Renal cortex interstitium (tissue), 15 donors: ENCODE data around the gene FAM199X. TPM values are rescaled to one million over a fixed set of nuclear protein-coding genes. Genes with fewer than 3 reads are reported as not detected.

ENCODE experiments used
- DNase-seq, 11 donors: peaks; one replicate each; pipeline ENCODE4 v3.0.0-alpha.2; 2013; ENCODE audit warnings: low read depth in 9 of 11, low spot score in 4 of 11; ENCODE audit errors: extremely low read depth in 1 of 11
- long read RNA-seq, 16 experiments: transcript quantifications; one replicate each; lab custom pipeline, GENCODE V29; 2026
- polyA plus RNA-seq, 3 donors: library from polyadenylated mRNA; unstranded; fragments of 120-200 nt; gene quantifications; one replicate each; pipeline ENCODE4 v1.2.1, GENCODE V29; 2013; ENCODE audit not compliant: insufficient read length in 3 of 3

FAM199X gene
- polyA plus RNA-seq = 10 to 100 TPM; 36.3 to 43.1 (median 41.8) TPM
- long read RNA-seq, donor 1, full-length matches to known transcripts = 3 of 3 reads
- long read RNA-seq, donor 1, partial matches to known transcripts = 0 of 3 reads
- long read RNA-seq, donor 1, other reads (novel, unspliced or antisense) = 0 of 3 reads
- long read RNA-seq, donor 2, full-length matches to known transcripts = 3 of 3 reads
- long read RNA-seq, donor 2, partial matches to known transcripts = 0 of 3 reads
- long read RNA-seq, donor 2, other reads (novel, unspliced or antisense) = 0 of 3 reads
- long read RNA-seq, donor 3, full-length matches to known transcripts = 7 of 19 reads
- long read RNA-seq, donor 3, partial matches to known transcripts = 12 of 19 reads
- long read RNA-seq, donor 3, other reads (novel, unspliced or antisense) = 0 of 19 reads
- long read RNA-seq, donor 4, full-length matches to known transcripts = 6 of 19 reads
- long read RNA-seq, donor 4, partial matches to known transcripts = 13 of 19 reads
- long read RNA-seq, donor 4, other reads (novel, unspliced or antisense) = 0 of 19 reads
- long read RNA-seq, donor 5, full-length matches to known transcripts = 18 of 18 reads
- long read RNA-seq, donor 5, partial matches to known transcripts = 0 of 18 reads
- long read RNA-seq, donor 5, other reads (novel, unspliced or antisense) = 0 of 18 reads
- long read RNA-seq, donor 6, full-length matches to known transcripts = 4 of 17 reads
- long read RNA-seq, donor 6, partial matches to known transcripts = 13 of 17 reads
- long read RNA-seq, donor 6, other reads (novel, unspliced or antisense) = 0 of 17 reads
- long read RNA-seq, donor 7, full-length matches to known transcripts = 4 of 4 reads
- long read RNA-seq, donor 7, partial matches to known transcripts = 0 of 4 reads
- long read RNA-seq, donor 7, other reads (novel, unspliced or antisense) = 0 of 4 reads
- long read RNA-seq, donor 8, full-length matches to known transcripts = 9 of 9 reads
- long read RNA-seq, donor 8, partial matches to known transcripts = 0 of 9 reads
- long read RNA-seq, donor 8, other reads (novel, unspliced or antisense) = 0 of 9 reads
- long read RNA-seq, donor 9, full-length matches to known transcripts = 11 of 11 reads
- long read RNA-seq, donor 9, partial matches to known transcripts = 0 of 11 reads
- long read RNA-seq, donor 9, other reads (novel, unspliced or antisense) = 0 of 11 reads
- long read RNA-seq, donor 10, full-length matches to known transcripts = 5 of 10 reads
- long read RNA-seq, donor 10, partial matches to known transcripts = 5 of 10 reads
- long read RNA-seq, donor 10, other reads (novel, unspliced or antisense) = 0 of 10 reads
- long read RNA-seq, donor 11, full-length matches to known transcripts = 6 of 6 reads
- long read RNA-seq, donor 11, partial matches to known transcripts = 0 of 6 reads
- long read RNA-seq, donor 11, other reads (novel, unspliced or antisense) = 0 of 6 reads
- long read RNA-seq, donor 12, full-length matches to known transcripts = 1 of 1 reads
- long read RNA-seq, donor 12, partial matches to known transcripts = 0 of 1 reads
- long read RNA-seq, donor 12, other reads (novel, unspliced or antisense) = 0 of 1 reads
- long read RNA-seq, donor 13, full-length matches to known transcripts = 10 of 10 reads
- long read RNA-seq, donor 13, partial matches to known transcripts = 0 of 10 reads
- long read RNA-seq, donor 13, other reads (novel, unspliced or antisense) = 0 of 10 reads
- long read RNA-seq, donor 14, full-length matches to known transcripts = 6 of 6 reads
- long read RNA-seq, donor 14, partial matches to known transcripts = 0 of 6 reads
- long read RNA-seq, donor 14, other reads (novel, unspliced or antisense) = 0 of 6 reads
- long read RNA-seq, donor 15, full-length matches to known transcripts = 3 of 3 reads
- long read RNA-seq, donor 15, partial matches to known transcripts = 0 of 3 reads
- long read RNA-seq, donor 15, other reads (novel, unspliced or antisense) = 0 of 3 reads
- long read RNA-seq, donor 16, full-length matches to known transcripts = 12 of 17 reads
- long read RNA-seq, donor 16, partial matches to known transcripts = 5 of 17 reads
- long read RNA-seq, donor 16, other reads (novel, unspliced or antisense) = 0 of 17 reads

DNA sequence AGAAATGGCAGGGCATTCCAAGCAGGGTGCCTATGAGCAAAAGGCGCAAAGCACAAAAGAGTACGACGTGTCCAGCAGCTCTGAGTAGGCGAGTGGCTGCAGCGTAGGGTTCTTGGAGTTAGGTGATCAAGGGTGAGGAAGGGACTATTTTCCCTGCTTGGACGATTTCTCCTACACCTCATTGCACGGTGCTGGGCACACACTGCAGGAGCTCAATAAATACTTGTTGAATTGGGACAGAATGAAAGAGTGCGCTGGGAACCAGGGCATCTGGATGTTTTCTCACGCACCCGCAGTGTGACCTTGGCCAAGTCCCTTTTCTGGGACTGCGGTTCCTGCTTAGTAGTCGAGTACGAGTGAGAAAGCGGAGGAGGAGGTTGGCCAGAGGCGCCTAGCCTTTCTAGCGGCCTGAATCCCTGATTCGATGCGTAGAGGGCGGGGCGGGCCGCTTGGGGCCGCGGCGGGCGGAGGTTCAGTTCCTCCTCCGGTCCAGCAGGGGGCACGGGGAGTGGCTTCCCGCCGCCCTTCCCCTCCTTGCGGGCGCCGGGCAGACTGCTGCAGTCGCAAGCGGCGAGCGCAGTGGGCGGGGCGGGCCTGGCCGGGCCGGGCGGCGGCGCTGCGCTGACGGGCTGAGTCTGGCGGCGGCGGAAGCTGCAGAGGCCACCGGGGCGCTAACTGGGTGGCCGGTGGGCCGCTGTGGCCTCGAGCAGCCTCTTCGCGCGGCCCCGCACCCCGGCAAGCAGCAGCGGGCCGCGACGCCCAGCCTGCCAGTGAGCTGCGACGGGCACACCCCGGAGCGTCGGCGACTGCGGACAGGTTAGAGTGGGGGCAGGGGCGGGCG, at the start of gene FAM199X:
FAM199X (plus strand) TSS at position 560 of the 841 bp plus-strand sequence. CDS start 333 bp downstream, outside the sequence.
- peak; percentile 33 to 78 (median 66) for DNase-seq

GRCh38 chrX:104117759-104118158, 48.5 kb upstream of the FAM199X start:
- DNase-seq = no peak

DNA sequence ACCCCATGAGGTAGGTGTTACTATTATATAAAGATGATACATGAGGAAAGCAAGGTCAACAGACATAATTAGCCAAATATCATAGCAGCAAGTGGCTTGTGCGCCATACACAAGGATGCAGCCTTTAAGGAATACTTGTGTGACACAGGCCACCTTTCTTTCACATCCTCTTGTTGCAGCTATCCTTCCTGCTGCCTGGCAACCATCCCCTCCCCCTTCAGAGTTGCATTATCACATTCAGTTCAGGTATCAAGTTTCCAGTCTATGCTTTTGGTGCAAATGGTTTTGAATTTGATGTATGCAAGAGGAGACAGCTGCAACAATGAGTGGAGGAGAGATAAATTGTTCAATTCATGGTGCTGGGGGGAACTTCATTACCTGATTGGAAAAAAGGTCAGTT, 47.5 kb upstream of the FAM199X start:
- no peak for DNase-seq

DNA sequence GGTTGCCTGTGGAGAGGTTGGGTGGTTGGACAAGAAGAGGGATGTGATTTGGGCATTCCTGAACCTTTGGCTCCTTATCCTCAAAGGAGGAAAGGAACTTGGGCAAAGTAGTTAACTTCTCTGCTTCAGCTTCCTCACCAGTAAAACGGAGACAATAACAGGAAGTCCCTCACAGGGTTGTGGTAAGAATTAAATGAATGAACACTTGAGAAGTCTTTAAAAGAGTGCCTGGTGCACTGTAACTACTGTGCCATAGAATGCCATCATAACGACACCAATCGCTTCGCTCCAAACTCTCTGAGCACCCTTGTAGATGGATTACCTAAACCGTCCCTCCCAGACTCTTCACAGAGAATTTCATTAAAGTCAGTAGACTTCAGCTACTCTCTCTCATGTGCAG, 43.4 kb upstream of the FAM199X start:
- DNase-seq = no peak

DNA sequence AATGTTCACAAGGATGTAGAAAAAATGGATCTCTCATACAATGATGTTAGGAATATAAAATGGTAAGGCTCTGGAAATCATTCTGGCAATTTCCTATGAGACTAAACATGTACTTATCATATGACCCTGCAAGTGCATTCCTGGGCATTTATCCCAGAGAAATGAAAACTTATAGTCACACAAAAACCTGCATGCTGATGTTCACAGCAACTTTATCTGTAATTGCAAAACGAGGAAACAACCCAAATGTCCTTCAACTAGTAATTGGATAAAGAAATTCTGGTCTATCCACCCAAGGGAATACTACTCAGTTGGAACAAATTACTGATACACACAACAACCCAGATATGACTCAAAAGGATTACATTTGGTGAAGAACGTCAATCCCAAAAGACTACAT, 39.4 kb upstream of the FAM199X start:
- no peak for DNase-seq

- no peak for DNase-seq
These were observed 35.4 kb upstream of the FAM199X start for GRCh38 chrX:104130808-104131207.

GRCh38 chrX:104134583-104135261, 31.5 kb upstream of the FAM199X start:
- no peak for DNase-seq

- DNase-seq = no peak
These were observed 30.6 kb upstream of the FAM199X start for GRCh38 chrX:104135677-104136076.

- DNase-seq = peak in 9 of 11 donors; percentile 67 to 89 (median 77)
These were observed 29.8 kb upstream of the FAM199X start for GRCh38 chrX:104136241-104137019.

- DNase-seq = no peak
These were observed 28.8 kb upstream of the FAM199X start for GRCh38 chrX:104137496-104137895.

DNA sequence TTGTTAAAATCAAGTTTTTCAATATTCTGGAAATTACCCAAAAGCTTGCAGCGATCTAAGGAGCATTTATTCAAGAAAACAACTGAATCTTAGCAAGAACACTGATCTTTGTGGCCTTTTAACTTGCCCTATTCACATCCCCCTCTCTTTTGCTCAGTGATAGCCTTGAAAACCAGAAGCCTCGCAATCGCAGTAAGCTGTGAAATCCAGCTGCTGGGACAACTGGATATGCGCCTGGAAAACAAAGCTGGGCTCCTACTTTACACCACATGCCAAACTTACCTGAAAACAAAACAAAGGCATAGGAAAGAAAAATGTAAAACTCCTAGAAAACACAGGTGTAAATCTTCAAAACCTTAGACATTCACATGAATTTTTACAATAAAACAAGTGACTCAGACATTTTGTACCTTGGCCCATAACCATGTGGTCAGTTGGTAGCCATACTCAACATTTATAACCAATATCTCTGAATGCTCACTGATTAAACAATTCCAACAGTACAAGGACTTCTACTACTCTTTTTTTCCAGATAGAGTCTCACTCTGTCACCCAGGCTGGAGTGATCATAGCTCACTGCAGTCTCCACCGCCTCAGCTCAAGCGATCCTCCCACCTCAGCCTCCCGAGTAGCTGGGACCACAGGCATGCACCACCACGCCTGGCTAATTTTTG, 25.0 kb upstream of the FAM199X start:
- DNase-seq = no peak

DNA sequence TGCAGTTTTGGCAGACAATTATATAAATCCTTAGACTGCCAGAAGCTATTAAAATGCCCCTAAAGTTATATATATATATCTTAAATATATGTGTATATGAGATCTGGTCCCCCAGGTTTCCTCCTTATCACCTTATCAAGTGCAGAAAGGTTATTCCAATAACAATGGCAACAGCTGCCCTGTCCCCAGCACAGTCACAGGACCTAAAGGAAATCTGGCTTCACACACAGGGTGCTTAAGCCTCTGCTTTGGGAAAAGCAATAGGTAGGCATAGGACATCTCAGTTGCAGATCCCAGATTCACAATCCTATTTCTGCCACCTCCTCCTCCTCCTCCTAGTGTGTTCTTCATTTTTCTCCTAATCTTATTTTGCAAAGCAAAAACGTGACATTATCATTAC, 15.2 kb upstream of the FAM199X start:
- DNase-seq = no peak

GRCh38 chrX:104156630-104157529, 9.4 kb upstream of the FAM199X start, which contains the start of gene SLC25A53:
Gene SLC25A53, minus strand, starts transcription at chrX:104157009. Its CDS starts 51,752 bp downstream, at chrX:104105257.
- DNase-seq = peak; percentile 48 to 79 (median 69)
